ENCODE results near the gene WSCD2. TPM values are rescaled to one million over a fixed set of nuclear protein-coding genes. Genes with fewer than 3 reads are reported as not detected.

Gene WSCD2
- total RNA-seq, 2 experiments from 2014 or later, result not detected

DNA sequence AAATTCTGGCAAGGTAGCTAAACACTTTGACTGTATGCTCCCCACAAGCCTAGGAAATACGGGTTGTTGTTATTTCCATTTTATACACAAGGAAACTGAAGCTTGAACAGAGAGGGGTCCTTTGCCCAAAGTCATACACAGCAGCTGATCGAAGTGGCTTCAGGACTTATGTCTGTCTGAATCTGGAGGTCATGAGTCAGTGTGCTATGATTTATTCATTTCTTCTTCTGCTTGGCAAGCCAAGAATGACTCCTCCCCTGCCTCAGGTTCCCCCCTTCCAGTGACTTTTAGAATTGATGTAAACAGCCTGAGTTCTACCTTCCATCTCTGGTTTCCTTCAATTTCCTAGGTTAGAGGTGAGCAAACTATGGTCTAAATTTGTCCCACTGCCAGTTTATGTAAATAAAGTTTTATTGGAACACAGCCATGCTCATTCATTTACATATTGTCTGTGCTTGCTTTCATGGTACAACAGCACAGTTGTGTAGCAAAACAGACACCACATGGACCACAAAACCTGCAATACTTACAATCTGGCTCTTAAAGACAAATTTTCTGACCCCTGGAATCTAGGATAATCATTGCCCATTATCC lies 34.9 kb upstream of the WSCD2 start:
- H3K4me3 ChIP-seq (ENCODE audit: low read length), result no peak overlapping the region
- no peaks in the 10 kb centered on the region for H3K4me1 ChIP-seq (ENCODE audit: insufficient read depth, low read length)
- Mint-ChIP-seq H3K4me3 (no peak overlapping the region), H3K27me3 (peaks cover 33% of the 10 kb centered on the region), H3K36me3 (ENCODE audit: low read depth) (no peaks in the 10 kb centered on the region), H3K27ac (no peak overlapping the region), H3K4me1 (ENCODE audit: low read depth) (no peaks in the 10 kb centered on the region), H3K9me3 (no peaks in the 10 kb centered on the region)
- H3K36me3 ChIP-seq (ENCODE audit: insufficient read depth, low read length), result no peaks in the 10 kb centered on the region
- ATAC-seq (ENCODE audit: poor library complexity), result no peak
- no peaks in the 10 kb centered on the region for H3K9me3 ChIP-seq (ENCODE audit: control insufficient read depth in 1 of 2, insufficient read depth in 1 of 2, low read length in 2 of 2)
- no peak overlapping the region for H3K27ac ChIP-seq (ENCODE audit: low read depth in 1 of 2, low read length in 2 of 2)
- POLR2A ChIA-PET, result no interaction called here
- intact Hi-C loops (cut with DNase I, micrococcal nuclease), result no loop called here
- H3K27me3 ChIP-seq (ENCODE audit: control insufficient read depth in 1 of 2, insufficient read depth in 2 of 2, low read length in 2 of 2), result peaks cover 0 to 4% of the 10 kb centered on the region in 2 experiments
- DNase-seq, result no peak
- CTCF ChIA-PET, result no interaction called here
- TF ChIP-seq, protein P1, sequence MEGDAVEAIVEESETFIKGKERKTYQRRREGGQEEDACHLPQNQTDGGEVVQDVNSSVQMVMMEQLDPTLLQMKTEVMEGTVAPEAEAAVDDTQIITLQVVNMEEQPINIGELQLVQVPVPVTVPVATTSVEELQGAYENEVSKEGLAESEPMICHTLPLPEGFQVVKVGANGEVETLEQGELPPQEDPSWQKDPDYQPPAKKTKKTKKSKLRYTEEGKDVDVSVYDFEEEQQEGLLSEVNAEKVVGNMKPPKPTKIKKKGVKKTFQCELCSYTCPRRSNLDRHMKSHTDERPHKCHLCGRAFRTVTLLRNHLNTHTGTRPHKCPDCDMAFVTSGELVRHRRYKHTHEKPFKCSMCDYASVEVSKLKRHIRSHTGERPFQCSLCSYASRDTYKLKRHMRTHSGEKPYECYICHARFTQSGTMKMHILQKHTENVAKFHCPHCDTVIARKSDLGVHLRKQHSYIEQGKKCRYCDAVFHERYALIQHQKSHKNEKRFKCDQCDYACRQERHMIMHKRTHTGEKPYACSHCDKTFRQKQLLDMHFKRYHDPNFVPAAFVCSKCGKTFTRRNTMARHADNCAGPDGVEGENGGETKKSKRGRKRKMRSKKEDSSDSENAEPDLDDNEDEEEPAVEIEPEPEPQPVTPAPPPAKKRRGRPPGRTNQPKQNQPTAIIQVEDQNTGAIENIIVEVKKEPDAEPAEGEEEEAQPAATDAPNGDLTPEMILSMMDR (IDR thresholded peaks at IDR 0.05), result no peak

DNA sequence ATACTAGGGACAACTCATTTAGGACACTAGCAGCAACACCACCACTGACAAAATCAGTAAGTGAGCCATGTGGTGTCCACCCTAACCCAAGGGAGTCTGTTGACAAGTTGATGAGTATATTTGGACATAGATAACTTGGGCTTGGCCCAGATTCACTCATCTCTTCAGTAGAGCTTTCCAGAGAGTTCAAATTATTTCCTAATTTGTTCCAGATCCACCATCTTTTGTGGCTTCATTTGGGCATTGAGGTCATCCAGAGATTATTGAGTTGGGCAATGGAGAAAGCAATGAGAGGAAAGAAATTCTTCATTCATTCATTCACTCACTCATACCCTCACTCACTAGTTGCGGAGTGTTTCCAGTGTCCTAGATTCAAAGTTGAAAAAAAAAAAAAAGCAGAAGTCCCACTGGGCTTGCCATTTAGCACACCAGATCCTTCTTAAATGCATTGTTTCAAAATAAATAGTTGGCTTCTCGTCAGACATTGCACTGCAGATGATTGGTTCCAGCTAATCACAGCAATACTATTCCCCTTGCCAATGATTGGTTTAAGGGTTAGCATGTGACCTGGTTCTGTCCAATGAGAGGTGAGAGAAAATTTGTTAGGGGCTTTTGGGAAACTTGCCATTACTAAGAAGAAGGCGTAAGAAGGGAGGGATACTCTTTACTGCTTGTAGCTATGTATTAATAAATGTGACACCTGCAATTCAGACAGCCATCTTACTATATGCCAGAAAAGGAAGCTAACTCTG lies 31.8 kb upstream of the WSCD2 start:
- CTCF ChIA-PET, result no interaction called here
- Histone ChIP-seq H3K4me3 (ENCODE audit: low read length) (no peak overlapping the region), H3K4me1 (ENCODE audit: insufficient read depth, low read length) (no peaks in the 10 kb centered on the region), H3K36me3 (ENCODE audit: insufficient read depth, low read length) (no peaks in the 10 kb centered on the region), H3K27ac (ENCODE audit: low read depth in 1 of 2, low read length in 2 of 2) (no peak overlapping the region), H3K9me3 (ENCODE audit: control insufficient read depth in 1 of 2, insufficient read depth in 1 of 2, low read length in 2 of 2) (no peaks in the 10 kb centered on the region), H3K27me3 (ENCODE audit: control insufficient read depth in 1 of 2, insufficient read depth in 2 of 2, low read length in 2 of 2) (peaks cover under 1 to 4% of the 10 kb centered on the region in 2 experiments)
- Mint-ChIP-seq H3K27me3 (peaks cover 41% of the 10 kb centered on the region), H3K9me3 (no peaks in the 10 kb centered on the region), H3K4me1 (ENCODE audit: low read depth) (no peaks in the 10 kb centered on the region), H3K27ac (no peak overlapping the region), H3K4me3 (no peak overlapping the region), H3K36me3 (ENCODE audit: low read depth) (no peaks in the 10 kb centered on the region)
- ATAC-seq (ENCODE audit: poor library complexity), result no peak
- TF ChIP-seq, protein P1 (IDR thresholded peaks at IDR 0.05), result no peak
- POLR2A ChIA-PET, result no interaction called here
- intact Hi-C loops (cut with DNase I, micrococcal nuclease), result loop anchor here in 1 of 2 experiments (5.0 kb wide), 1 partner anchor 415 kb away; no protein-coding TSS in a partner anchor
- no peak for DNase-seq

DNA sequence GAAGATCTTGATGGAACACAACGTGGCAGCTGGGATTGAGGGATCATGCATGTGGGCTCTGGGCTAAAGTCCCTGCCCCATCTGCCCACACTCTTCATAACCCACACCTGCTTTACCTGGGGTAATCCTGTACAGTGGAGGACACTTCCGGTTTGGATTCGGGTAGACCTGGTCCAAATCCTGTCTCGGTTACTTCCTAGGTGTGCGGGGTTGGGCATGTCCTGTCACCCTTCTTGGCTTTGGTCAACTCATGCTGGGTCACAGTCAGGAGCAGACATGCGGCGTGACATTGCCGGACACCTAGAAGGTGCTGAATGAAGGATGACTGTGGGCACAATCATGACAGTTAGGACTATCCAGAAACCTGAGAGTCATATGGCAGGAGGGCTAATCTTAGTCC lies 30.7 kb upstream of the WSCD2 start:
- Mint-ChIP-seq H3K4me3 (no peak overlapping the region), H3K4me1 (ENCODE audit: low read depth) (no peaks in the 10 kb centered on the region), H3K9me3 (no peaks in the 10 kb centered on the region), H3K27ac (no peak overlapping the region), H3K27me3 (peaks cover 39% of the 10 kb centered on the region), H3K36me3 (ENCODE audit: low read depth) (no peaks in the 10 kb centered on the region)
- TF ChIP-seq, protein P1 (IDR thresholded peaks at IDR 0.05), result no peak
- no peaks in the 10 kb centered on the region for H3K9me3 ChIP-seq (ENCODE audit: control insufficient read depth in 1 of 2, insufficient read depth in 1 of 2, low read length in 2 of 2)
- no peak overlapping the region for H3K27ac ChIP-seq (ENCODE audit: low read depth in 1 of 2, low read length in 2 of 2)
- intact Hi-C loops (cut with DNase I, micrococcal nuclease), result loop anchor here in 1 of 2 experiments (5.0 kb wide), 1 partner anchor 414 kb away; no protein-coding TSS in a partner anchor
- no peaks in the 10 kb centered on the region for H3K4me1 ChIP-seq (ENCODE audit: insufficient read depth, low read length)
- DNase-seq (no peak), ATAC-seq (ENCODE audit: poor library complexity) (no peak)
- ChIA-PET CTCF (no interaction called here), POLR2A (no interaction called here)
- H3K4me3 ChIP-seq (ENCODE audit: low read length), result no peak overlapping the region
- H3K27me3 ChIP-seq (ENCODE audit: control insufficient read depth in 1 of 2, insufficient read depth in 2 of 2, low read length in 2 of 2), result peaks cover 2 to 4% of the 10 kb centered on the region in 2 experiments
- H3K36me3 ChIP-seq (ENCODE audit: insufficient read depth, low read length), result no peaks in the 10 kb centered on the region

All from CD4-positive, alpha-beta T cell (primary cell).